GM19043 (cell line): ENCODE data around the gene CKAP4.

ENCODE experiments used
- ATAC-seq: cut with Tn5 transposase; IDR thresholded peaks from one replicate; pipeline ENCODE4 v1.9.1; 2021; ENCODE audit warnings: low read depth; ENCODE audit not compliant: unreplicated experiment

Gene CKAP4

DNA sequence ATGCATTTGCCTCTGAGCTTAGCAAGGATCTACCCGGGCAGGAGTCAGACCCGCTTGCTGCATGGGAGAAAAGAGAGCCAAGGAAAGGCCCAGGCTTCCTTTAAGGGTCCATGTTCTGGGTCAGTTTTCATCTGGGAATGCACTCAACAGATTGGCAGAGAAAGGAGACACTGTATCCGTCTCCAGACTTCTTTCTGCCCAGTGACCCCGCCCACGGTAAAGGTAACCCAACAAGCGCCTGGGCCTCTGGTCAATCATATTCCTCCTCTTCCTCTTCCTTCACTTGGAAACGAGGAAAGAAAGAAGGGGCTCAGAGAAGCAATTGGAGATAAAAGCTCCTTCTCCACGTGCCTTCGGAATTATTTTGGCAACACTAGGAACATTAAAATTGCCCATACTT is 27.6 kb upstream of the CKAP4 start:
- no peak for ATAC-seq

DNA sequence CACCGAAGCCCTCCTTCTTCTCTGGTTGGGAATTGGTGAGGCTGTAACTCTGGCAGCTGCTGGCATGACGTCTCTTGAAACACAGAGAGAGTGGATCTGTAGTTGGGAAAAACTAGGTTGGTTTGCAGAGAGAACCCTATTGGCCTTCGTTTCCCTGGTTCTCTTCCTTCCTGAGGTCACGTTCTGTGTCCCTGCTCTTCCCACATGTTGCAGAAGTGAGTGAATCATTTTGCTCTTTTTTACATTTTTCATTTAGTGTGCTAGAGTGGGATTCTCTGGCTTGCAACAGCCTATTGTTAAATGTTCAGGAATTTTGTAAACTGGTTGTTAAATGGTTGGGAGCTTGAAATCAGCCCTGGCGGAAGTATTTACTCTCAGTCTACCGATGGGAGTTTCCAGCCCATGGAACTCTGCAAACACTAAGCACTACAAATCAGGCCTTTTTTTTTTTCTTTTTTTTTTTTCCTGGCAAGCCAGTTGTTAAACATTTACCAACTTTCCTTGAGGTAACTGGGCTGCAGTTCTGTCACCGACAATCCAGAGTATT is 26.8 kb upstream of the CKAP4 start:
- no peak for ATAC-seq

DNA sequence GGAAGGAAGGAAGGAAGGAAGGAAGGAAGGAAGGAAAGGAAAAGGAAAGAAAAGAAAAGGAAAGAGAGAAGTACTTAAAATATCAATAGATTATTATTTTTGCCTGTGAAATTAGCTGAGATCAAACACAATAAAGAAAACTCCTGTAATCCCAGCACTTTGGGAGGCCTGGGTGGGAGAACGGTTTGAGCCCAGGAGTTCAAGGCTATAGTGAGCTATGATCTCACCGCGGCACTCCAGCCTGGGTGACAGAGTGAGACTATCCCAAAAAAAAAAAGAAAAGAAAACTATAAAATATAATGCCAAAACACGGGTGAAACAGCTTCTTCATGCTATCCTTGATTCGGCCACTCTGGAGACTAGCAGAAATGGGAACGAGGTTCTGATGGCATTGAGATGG is 26.2 kb upstream of the CKAP4 start:
- ATAC-seq, result no peak

DNA sequence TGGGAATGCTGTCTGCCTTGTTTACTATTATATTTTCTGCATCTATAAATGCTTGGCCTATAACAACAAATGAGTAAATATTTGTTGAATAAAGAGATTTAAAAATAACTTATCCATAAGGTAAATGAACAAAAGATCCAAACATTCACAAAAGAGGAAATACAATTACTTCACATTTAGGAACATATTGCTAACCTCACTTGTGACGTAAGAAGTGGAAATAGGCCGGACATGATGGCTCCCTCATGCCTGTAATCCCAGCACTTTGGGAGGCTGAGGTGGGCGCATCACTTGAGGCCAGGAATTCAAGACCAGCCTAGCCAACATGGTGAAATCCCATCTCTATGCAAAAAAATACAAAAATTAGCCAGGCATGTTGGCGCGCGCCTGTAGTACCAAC is 25.7 kb upstream of the CKAP4 start:
- no peak for ATAC-seq

DNA sequence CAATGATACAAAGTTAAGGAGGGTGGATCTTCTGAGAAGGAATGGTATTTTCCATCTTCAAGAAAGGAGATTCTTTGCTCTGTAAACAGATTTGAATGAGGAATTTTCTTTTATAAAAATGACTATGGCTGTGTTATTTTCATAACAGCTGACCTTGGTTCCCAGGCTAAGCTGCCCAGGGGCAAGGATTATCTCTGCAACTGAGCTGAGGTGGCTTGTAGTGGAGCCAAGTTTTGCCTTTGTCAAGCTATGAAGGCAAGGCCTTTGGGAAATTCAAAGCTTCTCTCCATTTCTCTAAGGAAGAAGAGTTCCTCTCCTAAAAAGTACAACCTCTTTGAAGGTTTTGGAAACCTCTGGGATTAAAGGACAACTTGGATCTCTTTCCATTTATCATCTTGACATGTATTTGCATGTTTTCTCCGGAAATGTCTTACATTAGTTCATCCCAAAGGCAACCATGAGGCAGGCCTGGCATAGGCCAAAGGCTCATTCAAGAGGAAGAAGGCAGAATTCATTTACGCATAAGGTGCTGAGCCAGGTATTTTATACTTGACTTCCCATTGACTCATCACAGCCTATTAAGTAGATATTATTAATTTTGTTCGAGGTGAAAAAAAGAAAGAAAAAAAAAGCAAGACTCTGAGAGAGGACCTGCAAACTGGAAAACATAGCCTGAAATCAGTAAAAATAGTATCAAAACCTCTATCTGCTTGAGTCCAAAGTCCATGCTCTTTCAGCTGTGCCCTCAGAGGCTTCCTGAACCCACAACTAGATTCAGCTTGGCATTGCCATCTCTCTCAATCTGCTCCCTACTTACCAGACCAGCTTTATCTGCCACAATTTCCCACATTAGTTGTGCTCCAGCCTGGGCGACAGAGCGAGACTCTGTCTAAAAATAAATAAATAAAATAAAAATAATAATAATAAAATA is 24.0 kb upstream of the CKAP4 start:
- ATAC-seq, result no peak

DNA sequence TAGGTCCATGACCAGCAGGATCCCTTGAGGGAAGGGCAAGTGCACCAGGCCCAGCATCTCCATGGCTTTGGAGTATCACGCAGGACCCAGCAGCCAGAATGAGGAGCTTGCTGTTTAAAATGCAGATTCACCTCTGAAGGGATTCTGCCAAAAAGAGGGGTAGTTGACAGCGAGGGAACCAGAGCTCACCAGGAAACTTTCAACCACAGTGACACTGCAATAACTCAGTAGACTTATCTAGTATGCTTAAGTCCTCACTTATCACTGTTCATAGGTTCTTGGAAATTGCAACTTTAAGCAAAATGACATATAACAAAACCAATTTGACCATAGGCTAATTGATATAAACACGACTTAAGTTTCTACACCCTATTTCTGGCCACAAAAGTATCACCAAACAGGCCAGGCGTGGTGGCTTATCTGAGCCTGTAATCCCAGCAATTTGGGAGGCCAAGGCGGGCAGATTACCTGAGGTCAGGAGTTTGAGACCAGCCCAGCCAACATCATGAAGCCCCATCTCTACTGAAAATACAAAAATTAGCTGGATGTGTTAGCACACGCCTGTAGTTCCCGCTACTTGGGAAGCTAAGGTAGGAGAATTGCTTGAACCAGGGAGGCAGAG is 21.4 kb upstream of the CKAP4 start:
- ATAC-seq, result no peak

DNA sequence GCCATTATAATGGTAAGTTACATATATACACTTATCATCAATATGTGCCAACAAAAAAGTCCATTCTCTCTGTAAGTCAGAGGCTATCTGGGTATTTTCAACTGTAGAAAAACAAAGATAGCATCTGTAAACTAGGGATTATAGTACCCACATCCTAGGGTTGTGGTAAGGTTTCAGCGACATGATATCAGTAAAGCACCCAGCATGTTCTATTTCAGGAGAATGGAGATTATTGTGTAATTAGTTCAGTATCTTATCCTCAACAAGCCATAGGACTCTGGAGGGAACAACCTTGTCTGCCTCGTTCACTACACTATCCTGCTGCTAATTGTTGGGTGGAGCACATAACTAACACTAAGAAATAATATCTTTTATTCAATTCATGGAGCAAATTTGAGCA is 19.7 kb upstream of the CKAP4 start:
- ATAC-seq, result no peak

DNA sequence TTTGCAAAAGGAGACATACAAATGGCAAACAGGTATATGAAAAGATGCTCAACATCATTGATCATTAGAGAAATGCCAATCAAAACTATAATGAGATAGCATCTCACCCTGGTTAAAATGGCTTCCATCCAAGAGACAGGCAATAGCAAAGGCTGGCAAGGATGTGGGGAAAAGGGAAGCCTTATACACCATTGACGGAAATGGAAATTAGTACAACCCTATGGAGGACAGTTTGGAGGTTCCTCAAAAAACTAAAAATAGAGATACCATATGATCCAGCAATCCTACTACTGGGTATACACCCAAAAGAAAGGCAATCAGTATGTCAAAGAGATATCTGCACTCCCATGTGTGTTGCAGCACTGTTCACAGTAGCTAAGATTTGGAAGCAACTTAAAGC is 17.3 kb upstream of the CKAP4 start:
- no peak for ATAC-seq

DNA sequence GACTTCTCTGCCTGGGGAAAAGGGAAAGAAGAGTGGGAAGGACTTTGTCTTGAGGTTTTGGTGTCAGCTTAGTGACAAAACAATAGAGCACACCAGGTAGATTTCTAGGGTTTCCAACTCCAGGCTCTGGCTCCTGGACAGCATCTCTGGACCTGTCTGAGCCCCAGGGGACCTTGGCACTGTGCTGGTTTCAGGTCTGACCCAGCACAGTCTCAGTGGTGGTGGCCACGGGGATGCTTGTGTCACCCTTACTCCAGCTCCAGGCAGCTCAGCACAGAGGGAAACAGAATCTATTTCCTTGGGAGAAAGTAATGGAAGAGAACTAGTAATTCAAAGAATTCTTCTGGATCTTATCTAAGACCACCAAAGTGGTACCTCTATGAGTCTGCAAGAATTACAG is 11.1 kb upstream of the CKAP4 start:
- ATAC-seq, result no peak

DNA sequence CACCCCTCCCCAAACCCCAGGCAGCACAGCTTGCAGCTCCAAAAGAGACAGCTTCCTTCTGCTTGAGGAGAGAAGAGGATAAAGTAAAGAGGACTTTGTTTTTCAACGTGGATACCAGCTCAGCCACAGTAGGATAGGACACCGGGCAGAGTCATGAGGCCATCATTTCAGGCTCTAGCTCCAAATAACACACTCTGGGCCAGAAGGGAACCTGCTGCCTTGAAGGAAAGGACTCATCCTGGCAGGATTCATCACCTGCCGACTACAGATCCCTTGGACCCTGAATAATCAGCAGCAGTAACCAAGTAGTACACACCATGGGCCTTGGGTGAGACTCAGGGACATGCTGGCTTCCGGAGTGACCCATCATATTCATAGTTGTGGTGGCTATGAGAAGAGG is 10.4 kb upstream of the CKAP4 start:
- ATAC-seq, result no peak

DNA sequence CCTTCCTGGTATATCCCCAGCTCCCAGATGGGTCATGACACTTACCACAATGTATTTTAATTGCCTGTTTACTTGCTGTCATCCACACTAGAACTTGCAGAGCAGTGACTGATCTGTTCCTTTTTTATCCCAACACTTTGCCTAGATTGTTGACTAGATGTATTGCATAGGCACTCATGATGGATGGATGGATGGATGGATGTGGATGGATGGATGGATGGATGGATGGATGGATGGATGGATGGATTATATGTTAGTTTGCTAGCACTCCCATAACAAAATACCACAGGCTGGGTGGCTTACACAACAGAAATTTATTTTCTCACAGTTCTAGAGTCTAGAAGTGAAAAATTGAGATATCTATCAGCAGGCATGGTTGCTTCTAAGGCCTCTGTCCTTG is 8.7 kb upstream of the CKAP4 start:
- ATAC-seq, result no peak

DNA sequence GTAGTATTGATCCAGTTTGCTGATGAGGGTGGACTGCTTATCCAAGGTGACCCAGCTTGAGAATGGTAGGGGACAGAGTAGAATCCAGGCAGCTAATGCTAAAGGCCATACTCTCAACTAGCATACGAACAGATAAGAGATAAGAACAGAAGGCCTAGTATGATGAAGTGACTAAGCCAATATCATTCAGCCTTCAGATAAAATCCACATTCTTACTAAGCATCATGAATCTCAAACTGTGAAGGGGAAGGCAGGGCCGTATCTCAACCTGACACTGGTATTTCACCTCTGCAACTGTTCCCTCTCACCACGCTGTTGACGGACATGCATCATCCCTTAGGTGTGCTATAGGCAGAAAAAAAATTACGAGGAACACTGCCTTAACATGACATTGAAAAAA is 8.1 kb upstream of the CKAP4 start:
- no peak for ATAC-seq

DNA sequence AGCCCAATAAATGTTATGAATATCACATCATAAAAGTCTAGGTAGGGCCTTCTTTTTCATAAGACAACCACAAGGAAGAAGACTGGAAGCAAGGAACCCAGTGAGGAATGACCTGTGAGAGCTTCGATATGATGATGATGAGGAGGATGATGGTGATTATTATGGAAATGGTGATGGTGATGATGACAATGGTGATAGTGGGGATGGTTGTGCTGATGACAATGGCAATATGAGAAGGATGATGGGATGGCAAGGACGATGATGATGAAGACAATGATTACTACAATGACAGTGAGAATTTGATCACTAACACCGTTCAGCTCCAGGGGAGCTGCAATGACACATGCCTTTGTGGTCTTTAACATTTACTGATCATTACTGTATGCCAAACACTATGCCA is 7.7 kb upstream of the CKAP4 start:
- no peak for ATAC-seq

DNA sequence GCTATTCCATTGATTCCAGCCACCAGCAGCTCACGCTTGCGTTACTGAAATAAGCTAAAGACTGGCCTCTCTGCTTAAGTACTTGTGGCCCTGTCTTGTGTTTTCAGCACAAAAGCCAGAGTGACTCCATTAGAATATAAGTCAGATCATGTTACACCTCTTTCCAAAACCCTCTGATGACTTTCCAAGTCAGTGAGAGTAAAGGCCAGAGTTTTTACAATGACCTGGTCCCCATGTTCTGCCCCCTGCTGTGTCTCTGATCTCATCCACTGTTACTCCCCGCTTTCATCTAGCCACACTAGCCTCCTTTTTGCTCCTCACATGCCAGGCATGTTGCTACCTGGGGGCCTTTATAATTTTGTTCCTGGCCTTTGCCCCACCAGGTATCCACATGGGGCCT is 6.9 kb upstream of the CKAP4 start:
- no peak for ATAC-seq

DNA sequence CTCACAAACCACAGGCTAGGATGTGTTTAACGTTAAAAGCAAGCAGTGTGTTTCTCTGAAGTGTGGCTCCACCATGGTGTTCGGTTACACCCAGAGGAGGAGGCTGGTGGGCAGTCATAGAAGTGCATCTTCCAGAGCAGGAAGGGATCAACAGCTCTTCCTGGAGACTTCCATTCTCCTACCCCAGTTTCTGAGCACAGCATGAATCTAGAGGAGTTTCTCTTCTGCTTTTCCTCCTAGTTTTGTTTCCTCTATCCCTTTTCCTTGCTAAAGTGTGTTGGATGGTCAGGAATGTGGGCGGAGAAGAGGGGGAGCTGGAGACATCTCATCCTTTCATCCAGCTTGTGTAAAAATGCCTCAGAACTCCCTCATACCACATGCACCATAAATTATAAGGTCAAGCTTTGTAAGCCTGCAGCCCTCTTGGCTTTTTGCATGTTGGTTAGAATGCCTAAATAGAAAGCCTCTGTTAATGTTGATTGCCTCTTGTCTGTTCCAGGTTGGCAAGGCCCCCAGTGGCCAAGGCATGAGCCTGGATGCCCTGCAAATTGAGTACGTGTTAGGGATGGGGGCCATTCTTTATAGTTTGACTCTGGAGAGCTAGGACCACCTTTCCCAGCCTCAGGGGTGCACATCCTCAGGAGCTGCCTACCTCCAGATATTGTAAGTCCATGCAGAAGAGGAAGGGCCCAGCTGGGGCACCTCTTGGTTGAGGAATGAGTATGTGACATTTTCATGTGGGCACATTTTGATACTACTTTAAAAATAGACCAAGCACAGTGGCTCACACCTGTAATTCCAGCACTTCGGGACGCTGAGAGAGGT is 4.0 kb upstream of the CKAP4 start:
- no peak for ATAC-seq

DNA sequence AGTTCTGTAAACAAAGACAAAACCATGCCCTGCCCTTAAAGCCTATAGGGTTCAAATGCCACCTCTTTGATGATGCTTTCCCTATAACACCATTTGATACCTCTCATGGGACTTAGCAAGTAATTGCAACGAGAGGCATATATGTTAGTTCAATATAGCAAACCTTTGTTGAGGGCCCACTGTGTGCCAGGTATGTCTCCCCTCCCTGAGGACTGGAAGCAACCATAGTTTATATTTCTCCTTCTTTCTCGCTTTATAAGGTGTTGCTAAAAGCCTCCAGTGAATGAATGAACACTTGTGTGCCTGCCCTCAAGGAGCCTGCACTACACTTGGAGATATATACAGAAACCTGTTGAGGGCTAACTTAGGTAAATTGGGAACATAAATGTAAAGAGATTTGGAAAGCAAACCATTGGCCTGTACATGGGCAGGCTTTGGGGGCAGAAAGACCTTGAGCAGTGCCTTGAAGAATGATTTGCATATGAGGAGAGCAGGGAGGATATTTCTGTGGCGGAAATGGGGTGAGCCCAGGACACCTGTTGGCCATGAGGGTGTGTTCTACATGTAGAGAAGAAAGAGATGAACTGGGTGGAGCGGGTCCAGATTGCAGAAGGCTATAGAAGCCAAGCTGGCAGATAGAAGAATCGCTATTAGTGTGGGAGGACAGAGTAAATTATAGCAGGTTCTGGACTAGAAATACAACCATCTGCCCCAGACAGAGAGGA is 1.8 kb upstream of the CKAP4 start:
- peak; percentile 59 for ATAC-seq

DNA sequence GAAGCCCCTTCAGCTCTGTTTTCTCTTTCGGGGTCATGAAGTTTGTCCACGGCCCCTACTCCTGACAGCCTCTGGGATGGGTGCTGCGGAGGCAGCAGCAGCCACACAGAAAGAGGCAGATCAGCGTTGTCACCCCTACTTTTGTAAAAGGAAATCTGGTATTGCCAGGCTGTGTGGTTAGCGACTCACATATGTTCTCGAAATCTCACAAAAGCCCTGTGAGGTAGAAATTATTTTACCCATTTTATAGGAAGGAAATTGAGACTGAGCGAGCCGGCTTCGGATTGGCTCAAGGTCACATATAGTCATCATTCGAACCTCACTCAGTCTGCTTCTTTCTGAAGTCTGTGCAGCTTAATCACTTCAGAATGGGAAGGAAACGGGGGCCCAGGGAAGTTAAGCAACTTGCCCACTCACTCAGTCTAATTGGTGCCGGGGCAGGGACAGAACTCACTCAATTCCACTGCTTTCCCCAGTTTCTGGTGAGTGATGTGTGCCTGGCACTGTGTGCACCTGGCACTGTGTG is 1.1 kb upstream of the CKAP4 start:
- ATAC-seq, result no peak

DNA sequence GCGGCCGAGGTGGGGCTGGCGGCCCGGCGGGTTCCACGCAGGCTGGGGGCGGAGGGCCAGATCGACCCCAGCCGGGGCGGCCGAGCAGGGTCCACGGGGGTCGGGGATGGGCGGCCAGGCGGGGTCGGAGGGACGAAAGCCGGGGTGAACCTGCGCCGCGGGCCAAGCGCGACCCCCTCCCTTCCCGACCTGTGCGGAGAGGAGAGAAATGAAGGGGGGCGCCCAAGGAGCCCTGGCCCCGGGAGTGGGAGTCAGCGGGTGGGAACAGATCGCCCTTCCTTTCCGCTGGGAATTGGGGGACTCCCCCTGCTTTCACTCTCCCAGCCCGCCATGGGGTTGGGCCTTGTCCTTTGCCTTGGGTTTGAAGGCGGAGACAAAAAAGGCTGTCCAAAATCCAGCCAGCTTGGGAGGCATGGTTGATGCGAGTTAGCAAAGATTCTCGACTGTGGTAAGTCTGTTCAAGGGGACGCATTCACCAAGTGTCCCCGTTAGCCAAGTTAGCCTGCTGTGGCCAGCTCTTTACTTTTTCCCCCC is 559 bp upstream of the CKAP4 start:
- no peak for ATAC-seq

DNA sequence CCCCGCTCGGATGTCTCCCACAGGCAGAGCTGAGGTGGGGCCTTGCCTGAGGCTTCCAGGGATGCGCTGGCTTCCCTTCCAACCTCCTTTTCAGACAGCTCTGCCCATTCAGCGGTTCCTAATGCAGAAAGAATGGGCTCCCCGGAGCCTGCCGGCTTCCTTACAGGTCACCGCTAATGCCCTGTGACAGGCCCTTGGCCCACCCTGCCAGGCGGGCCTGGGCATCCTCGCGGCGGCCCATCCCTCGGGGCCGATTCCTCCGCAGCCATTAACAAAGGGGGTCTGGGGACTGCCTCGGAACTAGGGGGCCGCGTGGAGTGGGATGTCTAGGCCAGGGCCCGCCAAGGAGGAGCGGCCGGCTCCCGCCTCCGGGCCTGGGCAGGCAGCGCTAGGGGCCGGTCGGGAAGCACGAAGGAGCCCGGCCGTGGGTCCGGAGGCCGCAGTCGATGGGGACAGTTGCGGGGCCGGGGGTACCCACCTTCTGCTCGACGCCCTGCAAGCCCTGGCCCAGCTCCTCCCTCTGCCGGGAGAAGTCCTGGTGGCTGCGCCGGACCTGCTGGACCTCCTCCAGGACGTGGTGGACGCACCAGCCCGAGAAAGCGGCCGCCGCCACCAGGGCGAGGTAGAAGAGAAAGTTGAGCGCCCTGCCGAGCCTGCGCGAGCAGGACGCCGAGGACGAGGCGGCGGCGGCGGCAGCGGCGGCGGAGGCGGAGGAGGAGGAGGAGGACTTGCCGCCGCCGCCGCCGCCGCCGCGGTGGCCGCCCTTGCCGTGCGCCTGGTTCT is 738 bp downstream of the CKAP4 start:
- peak; percentile 30 for ATAC-seq
